ENCODE measurements around the gene ARHGAP18. TPM values are rescaled to one million over a fixed set of nuclear protein-coding genes. Genes with fewer than 3 reads are reported as not detected.

Gene ARHGAP18
- total RNA-seq, 4 donors from 2014 or later: 2.8 to 9.0 (median 7.1) TPM

DNA sequence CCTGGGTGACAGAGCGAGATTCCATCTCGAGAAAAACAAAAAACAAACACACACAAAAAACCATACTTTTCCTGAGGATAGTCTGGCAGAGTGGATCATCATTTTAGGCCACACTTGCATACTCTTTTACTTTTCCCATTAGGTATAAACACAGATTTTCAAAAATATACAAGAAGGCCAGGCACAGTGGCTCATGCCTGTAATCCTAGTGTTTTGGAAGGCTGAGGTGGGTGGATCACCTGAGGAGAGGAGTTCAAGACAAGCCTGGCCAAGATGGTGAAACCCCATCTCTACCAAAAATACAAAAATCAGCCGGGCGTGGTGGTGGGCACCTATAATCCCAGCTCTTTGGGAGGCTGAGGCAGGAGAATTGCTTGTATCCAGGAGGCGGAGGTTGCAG, 85.5 kb downstream of the ARHGAP18 start:
- Histone ChIP-seq H3K9me3 (no peaks in the 10 kb centered on the region), H3K27ac (no peak overlapping the region), H3K4me1 (peaks cover 0 to 10% (median 0%) of the 10 kb centered on the region in 3 donors), H3K36me3 (peaks cover 0 to 7% (median 0%) of the 10 kb centered on the region in 3 donors), H3K4me3 (no peak overlapping the region), H3K27me3 (no peaks in the 10 kb centered on the region)
- intact Hi-C loops (cut with DNase I): no loop called here
- no peak for DNase-seq
- TF ChIP-seq POLR2A (IDR thresholded peaks at IDR 0.05) (no peak), CTCF (IDR thresholded peaks at IDR 0.05) (no peak)
- WGBS, 2 donors: 89 to 98% methylated on average over 5 of the region's 5 CpGs

DNA sequence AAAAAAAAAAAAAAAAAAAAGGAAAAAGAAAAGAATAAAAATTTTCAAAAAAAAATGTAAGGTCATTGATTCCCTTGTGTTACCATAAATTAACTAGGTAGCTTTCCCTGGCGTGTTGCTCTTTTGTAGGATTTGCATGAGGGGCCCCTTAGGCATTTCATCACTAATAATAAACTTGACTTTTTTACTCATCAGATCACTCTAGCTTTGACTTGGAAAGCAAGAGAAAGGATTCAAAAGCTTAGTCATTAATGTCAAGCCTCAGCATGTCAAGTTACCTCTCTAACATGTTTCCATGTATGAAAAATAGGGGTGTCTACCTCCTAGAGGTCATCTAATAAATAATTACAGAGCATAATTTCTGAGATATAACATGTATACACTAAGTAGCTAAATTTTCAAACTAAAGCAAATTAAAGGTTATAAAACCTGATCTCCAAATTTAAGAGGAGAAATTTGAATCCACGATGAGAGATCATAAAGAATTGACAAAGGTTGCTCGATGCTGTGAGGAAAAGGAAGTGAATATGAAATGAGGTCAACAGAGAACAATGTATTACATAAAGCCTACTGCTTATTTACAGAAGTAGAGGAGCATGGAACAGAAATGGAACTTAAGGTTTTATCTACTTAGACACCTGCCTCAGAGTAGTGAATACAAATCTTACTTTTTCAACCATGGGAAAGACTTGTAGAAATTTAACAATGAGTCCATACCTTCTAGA, 86.8 kb downstream of the ARHGAP18 start:
- no peaks in the 10 kb centered on the region for H3K27me3 ChIP-seq
- intact Hi-C loops (cut with DNase I): no loop called here
- H3K9me3 ChIP-seq: no peaks in the 10 kb centered on the region
- H3K36me3 ChIP-seq: no peaks in the 10 kb centered on the region
- no peak overlapping the region for H3K4me3 ChIP-seq
- no peak for DNase-seq
- 25 to 39% methylated on average over 3 of the region's 3 CpGs for WGBS, 2 donors
- peak overlapping the region in 1 of 4 donors; percentile 25 for H3K27ac ChIP-seq
- H3K4me1 ChIP-seq: peaks cover 0 to 10% (median 0%) of the 10 kb centered on the region in 3 donors
- TF ChIP-seq POLR2A (IDR thresholded peaks at IDR 0.05) (no peak), CTCF (IDR thresholded peaks at IDR 0.05) (no peak)

DNA sequence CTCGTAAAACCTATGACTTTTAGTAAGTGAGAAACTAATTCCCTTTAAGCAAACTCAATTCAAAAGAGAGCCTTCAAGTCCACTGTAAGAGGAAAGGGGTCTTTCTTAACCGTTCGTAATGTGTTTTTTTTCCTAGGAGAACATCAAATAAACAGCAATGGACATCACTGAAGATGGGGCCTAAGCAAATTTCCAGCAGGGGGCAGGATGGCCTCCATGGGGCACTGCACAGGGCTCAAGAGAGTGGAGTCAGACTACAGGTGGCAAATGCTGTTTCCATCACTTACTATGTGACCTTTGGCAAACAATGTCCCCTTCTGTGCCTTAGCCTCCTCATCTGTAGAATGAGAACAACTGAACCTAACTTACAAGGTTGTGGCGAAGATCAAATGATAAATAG, 88.7 kb downstream of the ARHGAP18 start:
- intact Hi-C loops (cut with DNase I): no loop called here

DNA sequence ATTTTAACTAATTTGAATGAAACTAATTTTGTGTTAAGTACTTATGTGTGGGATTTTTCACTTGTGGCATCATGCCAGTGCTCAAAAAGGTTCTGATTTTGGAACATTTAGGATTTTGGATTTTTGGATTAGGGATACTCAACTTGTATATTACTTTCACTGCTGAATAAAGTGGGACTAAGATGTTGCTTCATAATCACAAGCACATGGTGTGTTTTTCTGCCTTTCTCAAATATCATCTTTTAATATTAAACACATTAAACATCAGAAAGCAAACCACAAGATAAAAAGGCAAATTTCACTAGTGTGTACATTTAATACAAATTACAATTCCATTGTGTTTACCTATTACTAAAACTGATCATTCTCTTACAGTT, 89.8 kb downstream of the ARHGAP18 start:
- TF ChIP-seq CTCF (IDR thresholded peaks at IDR 0.05): no peak
- no peak for TF ChIP-seq POLR2A (IDR thresholded peaks at IDR 0.05)
- H3K4me1 ChIP-seq: peaks cover 0 to 10% (median 0%) of the 10 kb centered on the region in 3 donors
- H3K27ac ChIP-seq: no peak overlapping the region
- intact Hi-C loops (cut with DNase I): no loop called here
- H3K36me3 ChIP-seq: no peaks in the 10 kb centered on the region
- H3K4me3 ChIP-seq: no peak overlapping the region
- no peaks in the 10 kb centered on the region for H3K9me3 ChIP-seq
- DNase-seq: no peak
- no peaks in the 10 kb centered on the region for H3K27me3 ChIP-seq

More for the DNA sequence above, 88.7 kb downstream of the ARHGAP18 start:
- DNase-seq: no peak
- Histone ChIP-seq H3K36me3 (no peaks in the 10 kb centered on the region), H3K4me1 (peaks cover 0 to 10% (median 0%) of the 10 kb centered on the region in 3 donors), H3K27me3 (no peaks in the 10 kb centered on the region), H3K4me3 (no peak overlapping the region), H3K9me3 (no peaks in the 10 kb centered on the region), H3K27ac (no peak overlapping the region)
- TF ChIP-seq CTCF (IDR thresholded peaks at IDR 0.05): peak in 5 of 6 experiments; percentile 11 to 49 (median 34)
- TF ChIP-seq POLR2A (IDR thresholded peaks at IDR 0.05): no peak
- 89 to 96% methylated on average over 4 of the region's 4 CpGs for WGBS, 2 donors

- no peak overlapping the region for H3K27ac ChIP-seq
- intact Hi-C loops (cut with DNase I): no loop called here
- peaks cover 0 to 10% (median 0%) of the 10 kb centered on the region in 3 donors for H3K4me1 ChIP-seq
- no peaks in the 10 kb centered on the region for H3K27me3 ChIP-seq
- H3K36me3 ChIP-seq: no peaks in the 10 kb centered on the region
- no peaks in the 10 kb centered on the region for H3K9me3 ChIP-seq
- H3K4me3 ChIP-seq: no peak overlapping the region
- TF ChIP-seq CTCF (IDR thresholded peaks at IDR 0.05) (no peak), POLR2A (IDR thresholded peaks at IDR 0.05) (no peak)
- DNase-seq: no peak
- WGBS, 2 donors: 77 to 87% methylated on average over 2 of the region's 2 CpGs
These were observed 90.3 kb downstream of the ARHGAP18 start for GRCh38 chr6:129619579-129620233.
